NCI-H2107 treated with DMSO at 0.1 percent for 48 hours (cell line): ENCODE data around the gene SORCS1.
A peak's percentile ranks its signal among the peaks of the same experiment; 100 is the strongest.

ENCODE experiments used
- DNase-seq: peaks from one replicate; lab custom pipeline; 2025; ENCODE audit not compliant: unreplicated experiment; lab: John Stamatoyannopoulos, UW

Gene SORCS1

GRCh38 chr10:106694696-106695095 lies 469.8 kb downstream of the SORCS1 start:
- DNase-seq, result no peak

- DNase-seq, result no peak
These were observed 482.3 kb downstream of the SORCS1 start for GRCh38 chr10:106682175-106682574.

GRCh38 chr10:106680061-106680460 lies 484.4 kb downstream of the SORCS1 start:
- DNase-seq, result no peak

GRCh38 chr10:106679314-106679713 lies 485.2 kb downstream of the SORCS1 start:
- DNase-seq, result no peak

GRCh38 chr10:106672517-106673175 lies 491.9 kb downstream of the SORCS1 start:
- DNase-seq, result no peak

GRCh38 chr10:106661767-106662140 lies 502.8 kb downstream of the SORCS1 start:
- DNase-seq, result no peak

- no peak for DNase-seq
These were observed 503.3 kb downstream of the SORCS1 start for GRCh38 chr10:106661133-106661766.

GRCh38 chr10:106660550-106660949 lies 504.0 kb downstream of the SORCS1 start:
- DNase-seq, result no peak

- no peak for DNase-seq
These were observed 508.9 kb downstream of the SORCS1 start for GRCh38 chr10:106655636-106656035.

- DNase-seq, result no peak
These were observed 509.3 kb downstream of the SORCS1 start for GRCh38 chr10:106655165-106655564.

- peak; percentile 9 for DNase-seq
These were observed 512.2 kb downstream of the SORCS1 start for GRCh38 chr10:106652279-106652678.

- no peak for DNase-seq
These were observed 515.7 kb downstream of the SORCS1 start for GRCh38 chr10:106648534-106649481.

- DNase-seq, result no peak
These were observed 521.0 kb downstream of the SORCS1 start for GRCh38 chr10:106643473-106643872.

- no peak for DNase-seq
These were observed 526.6 kb downstream of the SORCS1 start for GRCh38 chr10:106637873-106638272.

- DNase-seq, result no peak
These were observed 527.6 kb downstream of the SORCS1 start for GRCh38 chr10:106636766-106637491.

- DNase-seq, result no peak
These were observed 528.6 kb downstream of the SORCS1 start for GRCh38 chr10:106635947-106636346.

GRCh38 chr10:106631016-106631702 lies 533.3 kb downstream of the SORCS1 start:
- DNase-seq, result no peak

- DNase-seq, result no peak
These were observed 538.1 kb downstream of the SORCS1 start for GRCh38 chr10:106626371-106626770.

- DNase-seq, result no peak
These were observed 538.8 kb downstream of the SORCS1 start for GRCh38 chr10:106625751-106626150.

- DNase-seq, result no peak
These were observed 545.2 kb downstream of the SORCS1 start for GRCh38 chr10:106619346-106619745.

- DNase-seq, result no peak
These were observed 545.9 kb downstream of the SORCS1 start for GRCh38 chr10:106618646-106619045.
